H1 (cell line): Measurements from ENCODE around the gene COG3. TPM values are rescaled to one million over a fixed set of nuclear protein-coding genes. Genes with fewer than 3 reads are reported as not detected.
"Not testable (repeated sequence)": the region's sequence is repeated elsewhere in the genome, so short reads cannot be mapped to it uniquely, and the experiment has no call there.

Experiments
- CTCF ChIA-PET: fragments of 300-600 bp; sonication (Branson Sonifier 250); formaldehyde crosslinking; loops from one replicate; lab custom pipeline; 2021; ENCODE audit not compliant: partially characterized antibody; lab: Charles Lee
- POLR2A ChIA-PET: fragments of 300-600 bp; sonication (Branson Sonifier 250); formaldehyde crosslinking; loops from one replicate; lab custom pipeline; 2021; ENCODE audit warnings: inconsistent platforms; ENCODE audit not compliant: partially characterized antibody; lab: Charles Lee
- DNase-seq, 2 experiments: peaks; one replicate each; pipeline versions ENCODE4 v3.0.0 to v3.0.0-alpha.2; 2010 to 2022; ENCODE audit warnings: low spot score in 2 of 2, low read depth in 1 of 2, mixed read lengths in 1 of 2
- FAIRE-seq: peaks from 2 replicates; lab custom pipeline; 2011; peaks lifted over from hg19 to GRCh38; lab: Jason Lieb, UNC
- H2AFZ ChIP-seq: 2 replicates; pipeline ENCODE4 v1.8.1; 2012; ENCODE audit warnings: low read length, inconsistent platforms
- H2AK5ac ChIP-seq: 2 replicates; pipeline ENCODE4 v1.6.1; 2013; ENCODE audit warnings: low read depth, low read length
- H2BK120ac ChIP-seq: replicated peaks from 2 replicates; pipeline ENCODE3; 2013; ENCODE audit warnings: low read depth, low read length, inconsistent platforms
- H2BK12ac ChIP-seq: 2 replicates; pipeline ENCODE4 v1.6.1; 2013; ENCODE audit warnings: low read depth, low read length
- H2BK15ac ChIP-seq: 2 replicates; pipeline ENCODE4 v1.6.1; 2013; ENCODE audit warnings: low read length
- H2BK20ac ChIP-seq: 2 replicates; pipeline ENCODE4 v1.6.1; 2013; ENCODE audit warnings: low read length
- H2BK5ac ChIP-seq: 2 replicates; pipeline ENCODE4 v1.6.1; 2013; ENCODE audit warnings: low read depth, low read length
- H3K14ac ChIP-seq: 2 replicates; pipeline ENCODE4 v1.6.1; 2013; ENCODE audit warnings: inconsistent platforms; ENCODE audit not compliant: insufficient read length
- H3K18ac ChIP-seq: 2 replicates; pipeline ENCODE4 v1.6.1; 2013; ENCODE audit warnings: low read length; ENCODE audit errors: extremely low read depth
- H3K23ac ChIP-seq: 2 replicates; pipeline ENCODE4 v1.6.1; 2013; ENCODE audit warnings: inconsistent platforms; ENCODE audit not compliant: insufficient read length
- H3K23me2 ChIP-seq: 2 replicates; pipeline ENCODE4 v1.6.1; 2013; ENCODE audit warnings: low read depth, low read length
- H3K27ac ChIP-seq: 2 replicates; pipeline ENCODE4 v1.6.1; 2011; ENCODE audit warnings: low read depth, low read length, inconsistent platforms
- H3K27me3 ChIP-seq, 4 experiments: replicated peaks in 1 of 4; 1 replicate in 1 of 4; 2 replicates in 3 of 4; pipeline versions ENCODE4 v1.6.1 to v1.8.1; 2011 to 2013; ENCODE audit warnings: low read length in 3 of 4, mild to moderate bottlenecking in 3 of 4, inconsistent platforms in 2 of 4, mixed read lengths in 2 of 4, moderate library complexity in 1 of 4; ENCODE audit not compliant: control insufficient read depth in 3 of 4, insufficient read depth in 3 of 4; ENCODE audit errors: extremely low read depth in 1 of 4
- H3K36me3 ChIP-seq, 4 experiments: 2 replicates each; pipeline versions ENCODE4 v1.6.1 to v1.8.1; 2011 to 2013; ENCODE audit warnings: mild to moderate bottlenecking in 4 of 4, low read length in 3 of 4, moderate library complexity in 2 of 4, control low read depth in 1 of 4, inconsistent platforms in 1 of 4; ENCODE audit not compliant: insufficient read depth in 4 of 4, control insufficient read depth in 2 of 4
- H3K4ac ChIP-seq: replicated peaks from 2 replicates; pipeline ENCODE3; 2013; ENCODE audit warnings: low read length, low read depth, mixed read lengths, inconsistent platforms; ENCODE audit not compliant: insufficient read length
- H3K4me1 ChIP-seq, 4 experiments: replicated peaks in 1 of 4; 1 replicate in 1 of 4; 2 replicates in 3 of 4; pipeline versions ENCODE4 v1.6.1 to v1.8.1; 2011 to 2013; ENCODE audit warnings: low read length in 3 of 4, inconsistent platforms in 2 of 4, mixed read lengths in 1 of 4; ENCODE audit not compliant: insufficient read depth in 4 of 4, control insufficient read depth in 3 of 4
- H3K4me2 ChIP-seq, 2 experiments: 2 replicates each; pipeline versions ENCODE4 v1.6.1 to v1.8.1; 2011 to 2013; ENCODE audit warnings: low read depth in 2 of 2, low read length in 2 of 2, control low read depth in 1 of 2, inconsistent platforms in 1 of 2, mild to moderate bottlenecking in 1 of 2; ENCODE audit not compliant: insufficient read depth in 1 of 2
- H3K4me3 ChIP-seq, 4 experiments: fragments of 200-600, 300-600 bp in 1 of 4; sonication (generic), shearing (Covaris generic), sonication (Bioruptor Twin) in 1 of 4; 2 replicates each; pipeline versions ENCODE4 v1.5.1 to v1.8.1; 2011 to 2016; ENCODE audit warnings: low read length in 4 of 4, low read depth in 3 of 4, control low read depth in 2 of 4, inconsistent platforms in 2 of 4, mild to moderate bottlenecking in 2 of 4, mixed read lengths in 1 of 4, moderate library complexity in 1 of 4; ENCODE audit not compliant: insufficient read depth in 2 of 4; ENCODE audit errors: extremely low read depth in 1 of 4
- H3K56ac ChIP-seq: replicated peaks from 2 replicates; pipeline ENCODE3; 2013; ENCODE audit warnings: low read depth, mild to moderate bottlenecking, mixed read lengths, low read length, inconsistent platforms; ENCODE audit not compliant: insufficient read length
- H3K79me1 ChIP-seq: 2 replicates; pipeline ENCODE4 v1.6.1; 2013; ENCODE audit warnings: low read depth, low read length, control low read depth
- H3K79me2 ChIP-seq, 2 experiments: 2 replicates each; pipeline versions ENCODE4 v1.6.1 to v1.8.1; 2012 to 2013; ENCODE audit warnings: low read length in 2 of 2, mild to moderate bottlenecking in 2 of 2, inconsistent platforms in 1 of 2; ENCODE audit not compliant: insufficient read depth in 2 of 2, control insufficient read depth in 1 of 2
- H3K9ac ChIP-seq, 4 experiments: replicated peaks in 1 of 4; 1 replicate in 1 of 4; 2 replicates in 3 of 4; pipeline versions ENCODE4 v1.6.1 to v1.8.1; 2011 to 2013; ENCODE audit warnings: low read depth in 3 of 4, low read length in 3 of 4, control low read depth in 2 of 4, mild to moderate bottlenecking in 2 of 4, moderate library complexity in 2 of 4, inconsistent platforms in 1 of 4; ENCODE audit errors: extremely low read depth in 1 of 4
- H3K9me3 ChIP-seq, 2 experiments: 2 replicates each; pipeline versions ENCODE4 v1.6.1 to v1.8.1; 2012 to 2013; ENCODE audit warnings: mild to moderate bottlenecking in 2 of 2, moderate library complexity in 2 of 2, control low read depth in 1 of 2, inconsistent platforms in 1 of 2, low read depth in 1 of 2, low read length in 1 of 2, mixed read lengths in 1 of 2; ENCODE audit not compliant: insufficient read depth in 2 of 2
- H4K20me1 ChIP-seq, 2 experiments: replicated peaks in 1 of 2; 2 replicates each; pipeline versions ENCODE3 to v1.8.1; 2011 to 2013; ENCODE audit warnings: inconsistent platforms in 2 of 2, low read length in 2 of 2, mild to moderate bottlenecking in 1 of 2; ENCODE audit not compliant: insufficient read depth in 2 of 2, control insufficient read depth in 1 of 2
- H4K5ac ChIP-seq: 2 replicates; pipeline ENCODE4 v1.6.1; 2013; ENCODE audit warnings: low read length, low read depth, mixed read lengths, inconsistent platforms; ENCODE audit not compliant: insufficient read length
- H4K8ac ChIP-seq: 2 replicates; pipeline ENCODE4 v1.8.0; 2013; ENCODE audit warnings: mild to moderate bottlenecking, moderate library complexity, low read length, inconsistent platforms; ENCODE audit not compliant: insufficient read depth; ENCODE audit errors: extremely low read depth
- H4K91ac ChIP-seq: replicated peaks from 2 replicates; pipeline ENCODE3; 2013; ENCODE audit warnings: low read length, mixed read lengths, inconsistent platforms; ENCODE audit not compliant: insufficient read length
- EP300 ChIP-seq, 2 experiments: IDR thresholded peaks; 1 replicate in 1 of 2; 2 replicates in 1 of 2; pipeline ENCODE4 v1.6.1; 2011 to 2012; ENCODE audit warnings: low read depth in 2 of 2, low read length in 2 of 2, mild to moderate bottlenecking in 2 of 2, borderline replicate concordance in 1 of 2, inconsistent platforms in 1 of 2, moderate library complexity in 1 of 2
- JUND ChIP-seq: IDR thresholded peaks from 2 replicates; pipeline ENCODE4 v1.6.1; 2011; ENCODE audit warnings: mild to moderate bottlenecking, improper control_type of control experiment, low read length
- KDM5A ChIP-seq: fragments of 200-600 bp; IDR thresholded peaks from 2 replicates; pipeline ENCODE4 v1.7.1; 2012; ENCODE audit warnings: mild to moderate bottlenecking, low read length, inconsistent platforms, mixed read lengths
- RXRA ChIP-seq: IDR thresholded peaks from 2 replicates; pipeline ENCODE4 v1.6.1; 2011; ENCODE audit warnings: low read depth, mild to moderate bottlenecking, low read length, moderate library complexity; ENCODE audit not compliant: insufficient read depth
- SRF ChIP-seq: IDR thresholded peaks from 2 replicates; pipeline ENCODE4 v1.6.1; 2011; ENCODE audit warnings: mild to moderate bottlenecking, low read depth, low read length, moderate library complexity
- TAF7 ChIP-seq: optimal IDR thresholded peaks from 2 replicates; pipeline ENCODE3; 2011; ENCODE audit warnings: low read depth, mild to moderate bottlenecking, inconsistent platforms, low read length, moderate library complexity, borderline replicate concordance
- TCF12 ChIP-seq: IDR thresholded peaks from 2 replicates; pipeline ENCODE4 v1.6.1; 2011; ENCODE audit warnings: low read depth, mild to moderate bottlenecking, low read length
- ZNF274 ChIP-seq: IDR thresholded peaks from 2 replicates; pipeline ENCODE4 v1.7.0; 2012; ENCODE audit warnings: low read length, borderline replicate concordance; ENCODE audit errors: extremely low read depth
- WGBS, 2 experiments: shearing (Covaris generic) in 1 of 2; methylation state at CpG; one replicate each; pipeline versions ENCODE4 v1.1.6 to v1.1.7; 2013 to 2015; ENCODE audit warnings: low lambda C conversion rate in 2 of 2, mixed read lengths in 2 of 2, inconsistent platforms in 1 of 2, low coverage in 1 of 2, missing lambda C conversion rate in 1 of 2; ENCODE audit not compliant: insufficient replicate concordance in 2 of 2, insufficient coverage in 1 of 2, insufficient read length in 1 of 2; ENCODE audit errors: extremely low coverage in 1 of 2, missing lambda C conversion rate in 1 of 2; 5-methylcytosine and 5-hydroxymethylcytosine counted together
- polyA plus RNA-seq, 7 experiments: library from polyadenylated mRNA; depleted of rRNA in 3 of 7; stranded (reverse) in 5 of 7; unstranded in 2 of 7; fragments of >200 nt in 5 of 7; fragments of 200-250 nt in 2 of 7; gene quantifications; 1 replicate in 5 of 7; 2 replicates in 1 of 7; 4 replicates in 1 of 7; pipeline versions ENCODE4 v1.2.1 to v1.2.3, GENCODE V29; 2011 to 2013; ENCODE audit warnings: missing spikeins in 2 of 7, mixed read lengths in 2 of 7
- total RNA-seq: library from RNA; stranded (reverse); fragmentation: NEBNext Ultra II Directional; extraction: Animal tissue kit (Norgen Biotek cat#: 25700); gene quantifications from 2 replicates; pipeline ENCODE4 v1.2.1, GENCODE V29; 2021
- TF ChIP-seq, protein P1 (sequence below): IDR thresholded peaks from 2 replicates; pipeline ENCODE4 v1.6.1; 2012; ENCODE audit warnings: inconsistent platforms

Gene COG3
- total and polyA plus RNA-seq, 2 of the 8 experiments (the other 6 are each of a cell fraction or from before 2014, with no cell fraction given), result 12.7 to 13.5 TPM

DNA sequence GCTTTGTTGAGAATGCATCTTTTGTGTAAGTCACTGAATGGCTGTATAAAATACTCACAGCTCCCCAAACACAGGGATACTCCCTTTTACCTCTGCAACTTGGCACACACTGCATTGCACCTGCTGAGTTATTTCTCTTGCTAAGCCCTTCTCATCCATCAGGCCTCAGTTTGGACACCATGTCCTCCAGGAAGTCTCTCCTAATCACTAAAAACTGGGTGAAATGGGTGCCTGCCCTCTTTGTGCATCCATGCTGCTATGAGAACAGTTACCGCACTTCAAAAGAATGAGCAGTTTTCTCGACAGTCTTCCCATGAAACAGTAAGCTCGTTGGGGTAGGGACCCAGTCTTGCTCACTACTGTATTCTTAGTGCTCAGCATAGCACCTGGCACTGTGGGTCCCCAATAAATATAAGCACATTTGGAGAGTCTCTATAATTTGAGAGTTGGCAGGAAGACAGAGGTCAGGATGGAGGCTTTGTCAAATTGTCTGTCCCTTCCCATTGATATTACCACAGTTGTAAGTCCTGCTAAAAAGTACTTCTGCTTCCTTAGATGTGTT, 41.9 kb upstream of the COG3 start (continued):
- TF ChIP-seq KDM5A (no peak), TAF7 (no peak), TCF12 (no peak), RXRA (no peak), SRF (no peak), ZNF274 (no peak), EP300 (IDR thresholded peaks at IDR 0.05; ENCODE audit: borderline replicate concordance in 1 of 2, low read depth in 2 of 2, low read length in 2 of 2) (no peak), JUND (no peak)
- TF ChIP-seq, protein P1, sequence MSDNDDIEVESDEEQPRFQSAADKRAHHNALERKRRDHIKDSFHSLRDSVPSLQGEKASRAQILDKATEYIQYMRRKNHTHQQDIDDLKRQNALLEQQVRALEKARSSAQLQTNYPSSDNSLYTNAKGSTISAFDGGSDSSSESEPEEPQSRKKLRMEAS, result no peak

DNA sequence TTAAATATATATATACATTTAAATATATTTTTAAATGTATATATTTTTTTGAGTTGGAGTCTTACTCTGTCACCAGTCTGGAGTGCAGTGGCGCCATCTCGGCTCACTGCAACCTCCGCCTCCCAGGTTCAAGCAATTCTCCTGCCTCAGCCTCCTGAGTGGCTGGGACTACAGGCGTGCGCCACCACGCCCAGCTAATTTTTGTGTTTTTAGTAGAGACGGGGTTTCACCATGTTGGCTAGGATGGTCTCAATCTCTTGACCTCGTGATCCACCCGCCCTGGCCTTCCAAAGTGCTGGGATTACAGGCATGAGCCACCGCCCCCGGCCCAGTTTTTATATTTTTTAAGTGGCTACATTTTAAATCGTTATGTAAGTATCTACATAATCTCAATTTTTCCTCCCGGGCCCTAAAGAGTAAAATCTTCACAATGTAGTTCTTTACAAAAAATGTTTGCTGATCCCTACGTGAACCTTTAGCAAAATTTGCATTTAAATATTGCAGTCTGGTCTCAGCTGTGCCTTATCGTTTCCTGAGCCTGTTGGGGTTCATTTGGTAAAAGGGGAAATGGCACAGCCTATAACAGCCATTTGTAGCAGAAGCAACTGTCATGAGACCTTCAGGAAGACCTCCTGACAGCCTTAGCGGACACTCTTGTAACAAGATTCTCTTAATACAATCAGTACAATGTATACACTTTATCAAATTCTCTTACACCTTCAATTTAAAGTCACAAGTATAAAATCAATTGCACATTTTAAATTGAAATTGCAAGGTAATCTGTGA, 38.5 kb upstream of the COG3 start:
- not testable (repeated sequence) for H4K20me1 ChIP-seq, H2AK5ac ChIP-seq, H2BK12ac ChIP-seq, H4K91ac ChIP-seq, FAIRE-seq, H4K8ac ChIP-seq, H3K18ac ChIP-seq, H3K4me3 ChIP-seq, H3K23me2 ChIP-seq, H2BK20ac ChIP-seq, H3K27me3 ChIP-seq, H3K4ac ChIP-seq, H3K36me3 ChIP-seq, H3K79me2 ChIP-seq, H3K9me3 ChIP-seq, H3K23ac ChIP-seq, H2BK5ac ChIP-seq, H2BK15ac ChIP-seq, DNase-seq, H3K79me1 ChIP-seq, H3K4me2 ChIP-seq, H2AFZ ChIP-seq, H2BK120ac ChIP-seq, H3K4me1 ChIP-seq, H3K27ac ChIP-seq, H3K9ac ChIP-seq, H4K5ac ChIP-seq, H3K56ac ChIP-seq, H3K14ac ChIP-seq
- CTCF ChIA-PET, result interaction anchor here (0.9 to 1.4 kb wide), 3 partner anchors 31 to 49 kb away, joined by 3 to 4 read pairs (median 3); no protein-coding TSS in a partner anchor
- POLR2A ChIA-PET, result interaction anchor here (0.9 to 1.2 kb wide), 2 partner anchors 69 to 85 kb away, joined by 3 read pairs; partner anchors contain the start of gene TPT1
- whole genome bisulfite sequencing, 2 experiments, result 85% methylated on average over 16 of the region's 16 CpGs; no CpG with 5 or more reads in 1 of the 2 experiments
